Uterus (tissue), 4 donors: ENCODE results near the gene CACNA1C. TPM values are rescaled to one million over a fixed set of nuclear protein-coding genes. Genes with fewer than 3 reads are reported as not detected.

Source experiments
- DNase-seq, 2 donors: peaks; one replicate each; pipeline ENCODE4 v3.0.0-alpha.2; 2019 to 2020
- H3K27ac ChIP-seq, 2 donors: fragments of 200-600 bp; sonication (generic); 1 replicate in 1 of 2; 2 replicates in 1 of 2; pipeline ENCODE4 v1.5.1; 2016 to 2018
- H3K27me3 ChIP-seq, 2 donors: fragments of 200-600 bp; sonication (generic); one replicate each; pipeline ENCODE4 v1.5.1; 2018 to 2019; ENCODE audit warnings: control low read depth in 1 of 2
- H3K36me3 ChIP-seq, 2 donors: fragments of 200-600 bp; sonication (generic); one replicate each; pipeline ENCODE4 v1.5.1; 2019; ENCODE audit warnings: control low read depth in 1 of 2
- H3K4me1 ChIP-seq, 2 donors: fragments of 200-600 bp; sonication (generic); one replicate each; pipeline ENCODE4 v1.5.1; 2018 to 2019; ENCODE audit warnings: control low read depth in 1 of 2
- H3K4me3 ChIP-seq, 2 donors: fragments of 200-600 bp; sonication (generic); 1 replicate in 1 of 2; 2 replicates in 1 of 2; pipeline ENCODE4 v1.5.1; 2018 to 2019; ENCODE audit warnings: mild to moderate bottlenecking in 1 of 2
- H3K9me3 ChIP-seq, 2 donors: fragments of 200-600 bp; sonication (generic); one replicate each; pipeline ENCODE4 v1.5.1; 2019; ENCODE audit warnings: control low read depth in 1 of 2
- CTCF ChIP-seq, 4 experiments: fragments of 200-600 bp in 2 of 4; fragments of 450-650 bp in 2 of 4; sonication (generic) in 2 of 4; IDR thresholded peaks; one replicate each; pipeline ENCODE4 v1.5.1; 2016 to 2019; ENCODE audit warnings: antibody characterized with exemption in 4 of 4, mild to moderate bottlenecking in 2 of 4, moderate library complexity in 1 of 4
- POLR2A ChIP-seq, 2 donors: fragments of 450-650 bp; IDR thresholded peaks; one replicate each; pipeline ENCODE4 v1.6.1; 2016; ENCODE audit warnings: antibody characterized with exemption in 2 of 2, mild to moderate bottlenecking in 1 of 2, moderate library complexity in 1 of 2
- intact Hi-C: fragments of 100-400 bp; cut with DNase I; formaldehyde crosslinking; loops from one replicate; pipeline ENCODE4 v1.15.1; 2023; ENCODE audit warnings: low total_unique reads
- total RNA-seq, 4 donors: library from RNA; depleted of rRNA in 3 of 4; stranded (reverse); fragments of >200 nt in 3 of 4; gene quantifications; one replicate each; pipeline versions ENCODE4 v1.1.0 to v1.2.4, GENCODE V29; 2014 to 2023
- donor health status: DM: yes; HTN: yes; CAD: no.

The CACNA1C gene
- total RNA-seq, 4 donors from 2014 or later: 15.9 to 121 (median 32.1) TPM

GRCh38 chr12:2020511-2020910 lies 32.3 kb upstream of the CACNA1C start:
- Histone ChIP-seq H3K36me3 (no peaks in the 10 kb centered on the region), H3K4me3 (no peak overlapping the region), H3K27me3 (no peaks in the 10 kb centered on the region), H3K4me1 (peaks cover 0 to 5% of the 10 kb centered on the region in 2 donors), H3K27ac (peak overlapping the region; percentile 84 to 97), H3K9me3 (no peaks in the 10 kb centered on the region)
- intact Hi-C loops: no loop called here
- TF ChIP-seq CTCF (IDR thresholded peaks at IDR 0.05) (no peak), POLR2A (IDR thresholded peaks at IDR 0.05) (no peak)
- DNase-seq: no peak

GRCh38 chr12:2023365-2023764 lies 29.4 kb upstream of the CACNA1C start:
- H3K4me3 ChIP-seq: no peak overlapping the region
- H3K27ac ChIP-seq: peak overlapping the region; percentile 77 to 94
- no peaks in the 10 kb centered on the region for H3K9me3 ChIP-seq
- DNase-seq: no peak
- peaks cover 0 to 5% of the 10 kb centered on the region in 2 donors for H3K4me1 ChIP-seq
- H3K27me3 ChIP-seq: no peaks in the 10 kb centered on the region
- no peaks in the 10 kb centered on the region for H3K36me3 ChIP-seq
- TF ChIP-seq POLR2A (IDR thresholded peaks at IDR 0.05): no peak
- no peak for TF ChIP-seq CTCF (IDR thresholded peaks at IDR 0.05)
- intact Hi-C loops: no loop called here

GRCh38 chr12:2027351-2027750 lies 25.4 kb upstream of the CACNA1C start:
- peak in 1 of 2 donors; percentile 44 for DNase-seq
- no peaks in the 10 kb centered on the region for H3K27me3 ChIP-seq
- H3K4me1 ChIP-seq: peaks cover 8 to 14% of the 10 kb centered on the region in 2 donors
- TF ChIP-seq POLR2A (IDR thresholded peaks at IDR 0.05): no peak
- TF ChIP-seq CTCF (IDR thresholded peaks at IDR 0.05): no peak
- H3K36me3 ChIP-seq: no peaks in the 10 kb centered on the region
- intact Hi-C loops: no loop called here
- H3K27ac ChIP-seq: peak overlapping the region; percentile 77 to 94
- no peaks in the 10 kb centered on the region for H3K9me3 ChIP-seq
- H3K4me3 ChIP-seq: no peak overlapping the region

- Histone ChIP-seq H3K4me1 (peaks cover 8 to 14% of the 10 kb centered on the region in 2 donors), H3K9me3 (no peaks in the 10 kb centered on the region), H3K27ac (peak overlapping the region; percentile 77 to 94), H3K4me3 (no peak overlapping the region), H3K27me3 (no peaks in the 10 kb centered on the region), H3K36me3 (no peaks in the 10 kb centered on the region)
- TF ChIP-seq POLR2A (IDR thresholded peaks at IDR 0.05) (no peak), CTCF (IDR thresholded peaks at IDR 0.05) (no peak)
- no peak for DNase-seq
- intact Hi-C loops: loop anchor here (10.0 kb wide), 2 partner anchors 55 to 95 kb away; no protein-coding TSS in a partner anchor
These were observed 22.9 kb upstream of the CACNA1C start for GRCh38 chr12:2029851-2030250.

GRCh38 chr12:2032506-2032905 lies 20.3 kb upstream of the CACNA1C start:
- no peak for DNase-seq
- intact Hi-C loops: loop anchor here (10.0 kb wide), 2 partner anchors 58 to 98 kb away; no protein-coding TSS in a partner anchor
- Histone ChIP-seq H3K4me3 (no peak overlapping the region), H3K27ac (peak overlapping the region; percentile 26 to 87), H3K9me3 (no peaks in the 10 kb centered on the region), H3K27me3 (no peaks in the 10 kb centered on the region), H3K36me3 (no peaks in the 10 kb centered on the region), H3K4me1 (peaks cover 13 to 14% of the 10 kb centered on the region in 2 donors)
- TF ChIP-seq CTCF (IDR thresholded peaks at IDR 0.05) (no peak), POLR2A (IDR thresholded peaks at IDR 0.05) (no peak)
